Activated CD8-positive, alpha-beta T cell treated with anti-CD3 and anti-CD28 coated beads, Interleukin-2, amount 10 ng/mL, durations not matched to agents 7 days and 5 days (primary cell): Measurements from ENCODE around the gene PAQR9. TPM values are rescaled to one million over a fixed set of nuclear protein-coding genes. Genes with fewer than 3 reads are reported as not detected.

Source experiments
- ATAC-seq: fragments of 150-1000 bp; cut with Tn5 transposase; one replicate; pipeline ENCODE4 v1.10.0; 2021; ENCODE audit warnings: moderate library complexity
- CTCF ChIA-PET: fragments of 350-600 bp; sonication (Branson Sonifier 250); formaldehyde crosslinking; loops from one replicate; lab custom pipeline; 2021; ENCODE audit warnings: antibody characterized with exemption; lab: Charles Lee
- POLR2A ChIA-PET: fragments of 350-600 bp; sonication (Branson Sonifier 250); formaldehyde crosslinking; loops from one replicate; lab custom pipeline; 2021; ENCODE audit warnings: antibody characterized with exemption; lab: Charles Lee
- DNase-seq: peaks from one replicate; pipeline ENCODE4 v3.0.0-alpha.2; 2020
- H3K27ac Mint-ChIP-seq: one replicate; pipeline ENCODE4 v1.8.0; 2021; ENCODE audit warnings: mild to moderate bottlenecking, mixed read lengths
- H3K27me3 Mint-ChIP-seq: one replicate; pipeline ENCODE4 v1.8.0; 2021; ENCODE audit warnings: low read depth, mixed read lengths
- H3K36me3 Mint-ChIP-seq: one replicate; pipeline ENCODE4 v1.8.0; 2021; ENCODE audit warnings: low read depth, mixed read lengths
- H3K4me1 Mint-ChIP-seq: one replicate; pipeline ENCODE4 v1.8.0; 2021; ENCODE audit warnings: low read depth, mixed read lengths
- H3K4me3 Mint-ChIP-seq: one replicate; pipeline ENCODE4 v1.8.0; 2021; ENCODE audit warnings: mild to moderate bottlenecking, mixed read lengths
- H3K9me3 Mint-ChIP-seq: one replicate; pipeline ENCODE4 v1.8.0; 2022; ENCODE audit warnings: mixed read lengths; ENCODE audit not compliant: insufficient read depth
- total RNA-seq, 2 experiments: library from RNA; stranded (reverse); gene quantifications; one replicate each; pipeline ENCODE4 v1.2.3, GENCODE V29; 2021

The PAQR9 gene
- total RNA-seq, 2 experiments from 2014 or later = not detected

- Mint-ChIP-seq H3K27me3 (peaks cover 41% of the 10 kb centered on the region), H3K4me1 (peaks cover 9% of the 10 kb centered on the region), H3K9me3 (no peaks in the 10 kb centered on the region), H3K4me3 (no peak overlapping the region), H3K27ac (no peak overlapping the region), H3K36me3 (no peaks in the 10 kb centered on the region)
- ATAC-seq (no peak), DNase-seq (no peak)
- POLR2A ChIA-PET = no interaction called here
- CTCF ChIA-PET = no interaction called here
Measured at GRCh38 chr3:142947799-142948575, 15.5 kb downstream of the PAQR9 start.

- POLR2A ChIA-PET = no interaction called here
Measured at GRCh38 chr3:142947352-142947751, 16.1 kb downstream of the PAQR9 start.

GRCh38 chr3:142946861-142947260, 16.6 kb downstream of the PAQR9 start:
- peaks cover 40% of the 10 kb centered on the region for H3K27me3 Mint-ChIP-seq
- no peak overlapping the region for H3K4me3 Mint-ChIP-seq
- no peak overlapping the region for H3K27ac Mint-ChIP-seq
- no peaks in the 10 kb centered on the region for H3K9me3 Mint-ChIP-seq
- peaks cover 9% of the 10 kb centered on the region for H3K4me1 Mint-ChIP-seq
- DNase-seq (no peak), ATAC-seq (no peak)
- CTCF ChIA-PET = no interaction called here
- no peaks in the 10 kb centered on the region for H3K36me3 Mint-ChIP-seq
- POLR2A ChIA-PET = no interaction called here

More at GRCh38 chr3:142947352-142947751, 16.1 kb downstream of the PAQR9 start:
- Mint-ChIP-seq H3K36me3 (no peaks in the 10 kb centered on the region), H3K27me3 (peaks cover 39% of the 10 kb centered on the region), H3K4me1 (peaks cover 9% of the 10 kb centered on the region), H3K4me3 (no peak overlapping the region), H3K27ac (no peak overlapping the region), H3K9me3 (no peaks in the 10 kb centered on the region)
- ATAC-seq (no peak), DNase-seq (no peak)
- CTCF ChIA-PET = no interaction called here

GRCh38 chr3:142945023-142945422, 18.5 kb downstream of the PAQR9 start:
- H3K27ac Mint-ChIP-seq = peak overlapping the region; percentile 60
- POLR2A ChIA-PET = no interaction called here
- H3K4me1 Mint-ChIP-seq = peaks cover 9% of the 10 kb centered on the region
- ATAC-seq (no peak), DNase-seq (no peak)
- no peaks in the 10 kb centered on the region for H3K36me3 Mint-ChIP-seq
- H3K27me3 Mint-ChIP-seq = peaks cover 36% of the 10 kb centered on the region
- H3K4me3 Mint-ChIP-seq = no peak overlapping the region
- H3K9me3 Mint-ChIP-seq = no peaks in the 10 kb centered on the region
- CTCF ChIA-PET = interaction anchor here (0.8 kb wide), 1 partner anchor 42 kb away, joined by 3 read pairs; no protein-coding TSS in a partner anchor

GRCh38 chr3:142944342-142944741, 19.1 kb downstream of the PAQR9 start:
- ChIA-PET CTCF (no interaction called here), POLR2A (no interaction called here)
- Mint-ChIP-seq H3K9me3 (no peaks in the 10 kb centered on the region), H3K27me3 (peaks cover 33% of the 10 kb centered on the region), H3K4me3 (peak overlapping the region; percentile 17), H3K36me3 (no peaks in the 10 kb centered on the region), H3K4me1 (peaks cover 9% of the 10 kb centered on the region), H3K27ac (peak overlapping the region; percentile 60)
- ATAC-seq (no peak), DNase-seq (no peak)

- Mint-ChIP-seq H3K4me3 (no peak overlapping the region), H3K27ac (no peak overlapping the region), H3K9me3 (no peaks in the 10 kb centered on the region), H3K4me1 (peaks cover 9% of the 10 kb centered on the region), H3K27me3 (peaks cover 29% of the 10 kb centered on the region), H3K36me3 (no peaks in the 10 kb centered on the region)
- ChIA-PET CTCF (no interaction called here), POLR2A (no interaction called here)
- no peak for DNase-seq
- ATAC-seq = no peak
Measured at GRCh38 chr3:142943870-142944269, 19.6 kb downstream of the PAQR9 start.

GRCh38 chr3:142943349-142943748, 20.1 kb downstream of the PAQR9 start:
- ChIA-PET POLR2A (no interaction called here), CTCF (interaction anchor here (1.6 to 1.8 kb wide), 2 partner anchors 11 to 115 kb away, joined by 3 to 4 read pairs; no protein-coding TSS in a partner anchor)
- ATAC-seq (no peak), DNase-seq (no peak)
- no peaks in the 10 kb centered on the region for H3K9me3 Mint-ChIP-seq
- peaks cover 30% of the 10 kb centered on the region for H3K27me3 Mint-ChIP-seq
- H3K4me3 Mint-ChIP-seq = no peak overlapping the region
- no peak overlapping the region for H3K27ac Mint-ChIP-seq
- peaks cover 9% of the 10 kb centered on the region for H3K4me1 Mint-ChIP-seq
- no peaks in the 10 kb centered on the region for H3K36me3 Mint-ChIP-seq

GRCh38 chr3:142941373-142942123, 21.9 kb downstream of the PAQR9 start:
- Mint-ChIP-seq H3K27me3 (peaks cover 18% of the 10 kb centered on the region), H3K4me1 (peaks cover 4% of the 10 kb centered on the region), H3K36me3 (no peaks in the 10 kb centered on the region), H3K9me3 (no peaks in the 10 kb centered on the region), H3K4me3 (no peak overlapping the region), H3K27ac (no peak overlapping the region)
- ChIA-PET POLR2A (no interaction called here), CTCF (interaction anchor here (1.1 to 1.8 kb wide), 3 partner anchors 9 to 113 kb away, joined by 3 to 4 read pairs (median 3); no protein-coding TSS in a partner anchor)
- DNase-seq (no peak), ATAC-seq (no peak)

GRCh38 chr3:142940472-142940871, 23.0 kb downstream of the PAQR9 start:
- H3K27ac Mint-ChIP-seq = no peak overlapping the region
- ATAC-seq (no peak), DNase-seq (no peak)
- H3K4me1 Mint-ChIP-seq = peaks cover 4% of the 10 kb centered on the region
- ChIA-PET POLR2A (interaction anchor here (0.6 kb wide), 1 partner anchor 210 kb away, joined by 3 read pairs; no protein-coding TSS in a partner anchor), CTCF (no interaction called here)
- no peak overlapping the region for H3K4me3 Mint-ChIP-seq
- no peaks in the 10 kb centered on the region for H3K9me3 Mint-ChIP-seq
- no peaks in the 10 kb centered on the region for H3K36me3 Mint-ChIP-seq
- H3K27me3 Mint-ChIP-seq = peaks cover 14% of the 10 kb centered on the region

GRCh38 chr3:142940000-142940399, 23.5 kb downstream of the PAQR9 start:
- no peak overlapping the region for H3K4me3 Mint-ChIP-seq
- peaks cover 14% of the 10 kb centered on the region for H3K27me3 Mint-ChIP-seq
- no peaks in the 10 kb centered on the region for H3K9me3 Mint-ChIP-seq
- ATAC-seq (no peak), DNase-seq (no peak)
- ChIA-PET POLR2A (interaction anchor here (0.6 kb wide), 2 partner anchors 61 to 211 kb away, joined by 3 read pairs; no protein-coding TSS in a partner anchor), CTCF (no interaction called here)
- no peak overlapping the region for H3K27ac Mint-ChIP-seq
- no peaks in the 10 kb centered on the region for H3K36me3 Mint-ChIP-seq
- H3K4me1 Mint-ChIP-seq = peaks cover 4% of the 10 kb centered on the region

- Mint-ChIP-seq H3K27ac (no peak overlapping the region), H3K4me3 (no peak overlapping the region), H3K4me1 (no peaks in the 10 kb centered on the region), H3K9me3 (no peaks in the 10 kb centered on the region), H3K36me3 (no peaks in the 10 kb centered on the region), H3K27me3 (peaks cover 12% of the 10 kb centered on the region)
- no peak for ATAC-seq
- DNase-seq = no peak
- ChIA-PET CTCF (interaction anchor here (1.0 kb wide), 1 partner anchor 107 kb away, joined by 3 read pairs; no protein-coding TSS in a partner anchor), POLR2A (interaction anchor here (1.0 kb wide), 1 partner anchor 10 kb away, joined by 3 read pairs; no protein-coding TSS in a partner anchor)
Measured at GRCh38 chr3:142935963-142936362, 27.5 kb downstream of the PAQR9 start.

GRCh38 chr3:142934887-142935269, 28.6 kb downstream of the PAQR9 start:
- ATAC-seq = no peak
- H3K4me3 Mint-ChIP-seq = no peak overlapping the region
- H3K27me3 Mint-ChIP-seq = peaks cover 8% of the 10 kb centered on the region
- ChIA-PET CTCF (interaction anchor here (1.0 kb wide), 1 partner anchor 106 kb away, joined by 3 read pairs; no protein-coding TSS in a partner anchor), POLR2A (no interaction called here)
- DNase-seq = no peak
- H3K4me1 Mint-ChIP-seq = no peaks in the 10 kb centered on the region
- no peak overlapping the region for H3K27ac Mint-ChIP-seq
- H3K9me3 Mint-ChIP-seq = no peaks in the 10 kb centered on the region
- H3K36me3 Mint-ChIP-seq = no peaks in the 10 kb centered on the region
